Activated CD4-positive, alpha-beta T cell treated with anti-CD3 and anti-CD28 coated beads for 4 hours (primary cell): ENCODE measurements around the gene CA14.
"Not testable (repeated sequence)": the region's sequence is repeated elsewhere in the genome, so short reads cannot be mapped to it uniquely, and the experiment has no call there.

ENCODE experiments used
- DNase-seq, 2 donors: peaks; one replicate each; pipeline ENCODE4 v3.0.0-alpha.2; 2020

CA14 gene

DNA sequence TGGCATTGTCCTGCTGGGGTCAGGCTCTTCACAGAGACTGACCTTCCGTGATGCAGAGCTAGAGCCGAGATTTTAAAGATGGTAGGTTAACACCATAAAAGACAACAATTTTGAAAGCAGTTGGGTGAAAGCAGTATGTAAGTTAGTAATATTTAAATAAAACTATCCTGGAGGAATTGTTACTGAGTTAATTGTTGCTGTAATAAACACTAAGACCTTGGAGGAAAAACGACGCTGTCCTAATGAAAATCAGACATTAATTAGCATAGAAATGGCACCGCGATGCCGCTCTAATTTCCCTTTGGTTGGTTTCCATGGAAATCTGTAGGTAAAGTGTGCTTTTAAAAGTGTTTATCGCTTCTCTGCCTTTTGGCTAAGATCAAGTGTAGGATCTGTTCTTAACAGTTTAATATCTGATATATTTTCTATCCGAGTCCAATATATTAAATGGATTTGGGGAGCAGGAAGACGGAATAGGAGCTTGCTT lies 20.9 kb upstream of the CA14 start:
- DNase-seq, result no peak

- DNase-seq, result not testable (repeated sequence)
These were observed 20.4 kb upstream of the CA14 start for GRCh38 chr1:150237176-150237575.

GRCh38 chr1:150237746-150238145 lies 19.8 kb upstream of the CA14 start:
- DNase-seq, result no peak

GRCh38 chr1:150243003-150243402 lies 14.6 kb upstream of the CA14 start:
- no peak for DNase-seq

- no peak for DNase-seq
These were observed 7.6 kb upstream of the CA14 start for GRCh38 chr1:150249936-150250335.

DNA sequence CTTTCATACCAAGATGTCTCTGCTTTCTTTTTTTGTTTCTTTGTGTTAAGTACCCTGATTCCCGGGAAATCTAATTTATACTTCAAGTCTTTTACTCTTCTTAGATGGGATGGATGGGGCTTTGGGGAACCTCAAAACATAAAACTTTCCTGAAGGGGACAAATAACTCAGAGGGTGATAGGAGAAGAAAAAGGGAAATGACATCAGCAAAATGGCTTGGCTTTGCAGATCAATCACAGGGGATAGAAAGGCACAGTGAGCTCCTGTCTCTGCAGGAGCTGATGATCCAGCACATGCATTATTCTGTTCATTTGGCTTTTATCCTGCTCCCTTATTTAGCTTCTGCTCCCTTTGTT lies 1.4 kb upstream of the CA14 start:
- no peak for DNase-seq

- DNase-seq, result no peak
These were observed 826 bp upstream of the CA14 start for GRCh38 chr1:150256554-150257341.

DNA sequence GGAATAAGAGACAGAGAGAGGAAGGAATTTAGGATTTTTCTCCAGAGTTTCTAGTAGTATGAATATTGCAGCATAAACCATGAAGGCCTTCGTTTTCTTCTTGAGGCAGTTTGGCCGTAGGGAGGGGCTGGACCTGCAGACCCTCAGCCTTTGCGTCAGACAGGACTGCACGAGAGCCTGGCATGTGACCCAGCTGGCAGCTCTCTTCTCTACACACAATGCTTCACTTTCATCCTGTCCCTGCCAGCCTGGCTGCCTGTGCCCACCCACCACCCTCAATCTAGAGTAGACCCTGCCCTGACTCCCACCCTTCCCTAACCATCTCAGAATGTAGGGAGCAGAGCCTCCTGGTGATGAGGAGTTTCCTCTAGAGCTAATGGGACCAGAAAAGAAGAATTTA lies 1.6 kb downstream of the CA14 start:
- DNase-seq, result no peak

- DNase-seq, result no peak
These were observed 2.4 kb downstream of the CA14 start for GRCh38 chr1:150259758-150260669.

- no peak for DNase-seq
These were observed 3.8 kb downstream of the CA14 start for GRCh38 chr1:150261367-150261766.

GRCh38 chr1:150262388-150263320 lies 5.1 kb downstream of the CA14 start:
- no peak for DNase-seq

DNA sequence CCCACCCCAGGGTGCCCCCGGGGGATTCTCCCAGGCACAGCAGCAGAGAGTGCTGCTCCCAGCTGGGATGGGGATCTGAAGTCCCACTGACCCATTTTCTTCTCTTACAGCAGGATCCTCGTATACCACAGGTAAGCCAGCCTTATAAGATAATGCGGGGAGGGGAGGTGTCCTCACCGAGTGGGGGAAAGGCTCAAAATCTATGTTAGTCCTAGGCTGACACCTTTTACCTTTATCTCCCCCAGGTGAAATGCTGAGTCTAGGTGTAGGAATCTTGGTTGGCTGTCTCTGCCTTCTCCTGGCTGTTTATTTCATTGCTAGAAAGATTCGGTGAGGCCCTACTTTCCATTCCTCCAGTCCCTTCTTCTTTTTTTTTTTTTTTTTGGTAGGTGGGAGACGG lies 6.0 kb downstream of the CA14 start:
- no peak for DNase-seq

DNA sequence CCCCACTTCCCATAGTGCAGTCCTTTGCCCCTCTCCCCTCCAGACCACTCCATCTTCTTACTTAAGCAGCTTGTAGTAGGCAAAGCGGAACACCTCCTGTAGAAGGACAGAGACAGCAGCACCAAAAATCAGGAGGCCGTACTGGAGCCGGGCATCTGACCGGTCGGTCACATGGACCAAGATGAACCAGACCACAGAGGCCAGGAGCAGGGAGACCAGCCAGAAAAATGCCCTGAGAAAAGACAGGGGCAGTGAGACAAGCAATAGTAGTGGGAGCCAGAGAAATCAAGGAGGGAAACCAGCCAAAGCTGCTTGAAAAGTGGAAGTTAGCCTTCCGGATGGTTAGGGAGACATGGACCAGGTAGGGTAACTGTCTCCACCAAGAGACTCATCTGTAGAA lies 10.3 kb downstream of the CA14 start:
- DNase-seq, result no peak

GRCh38 chr1:150268340-150268704 lies 10.7 kb downstream of the CA14 start:
- peak in 1 of 2 donors; percentile 36 for DNase-seq

DNA sequence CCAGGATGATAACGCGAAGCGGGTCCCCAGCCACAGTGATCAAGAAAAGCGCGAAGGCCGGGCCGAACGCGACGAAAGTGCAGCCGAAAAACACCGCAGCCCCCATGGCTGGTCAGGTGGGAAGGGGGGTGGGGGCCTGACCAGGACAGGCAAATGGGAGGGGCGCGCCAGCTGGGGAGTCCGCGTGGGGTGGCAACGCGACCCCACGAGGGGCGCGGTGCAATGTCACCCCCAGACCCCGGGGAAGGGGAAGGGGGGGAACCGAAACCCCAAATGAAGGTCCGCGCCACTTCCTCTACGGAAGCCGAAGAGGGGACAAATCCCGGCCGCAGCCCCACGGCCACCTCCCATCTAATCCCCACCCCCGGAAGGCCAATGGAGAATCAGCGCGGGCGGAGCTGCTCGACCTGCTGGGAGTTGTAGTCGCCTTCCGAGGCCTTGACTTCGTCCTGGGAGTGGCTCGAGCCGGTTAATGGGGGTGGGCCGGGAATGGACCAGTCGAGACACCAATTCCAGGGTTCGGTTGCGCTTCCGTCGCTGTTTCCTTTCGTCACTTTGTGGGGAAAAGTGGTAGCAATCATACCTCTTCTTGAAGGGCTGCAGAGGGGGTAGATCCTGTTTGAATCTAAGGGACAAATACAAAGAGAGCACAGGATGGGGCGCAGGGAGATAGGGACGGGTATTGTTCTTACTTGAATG lies 11.3 kb downstream of the CA14 start, which contains the start of gene APH1A:
Gene APH1A, minus strand, starts transcription at position 312 of the 699 bp plus-strand sequence. Its CDS starts 206 bp downstream, at position 106.
- peak; percentile 91 to 92 for DNase-seq

GRCh38 chr1:150269451-150269850 lies 11.9 kb downstream of the CA14 start:
- no peak for DNase-seq

DNA sequence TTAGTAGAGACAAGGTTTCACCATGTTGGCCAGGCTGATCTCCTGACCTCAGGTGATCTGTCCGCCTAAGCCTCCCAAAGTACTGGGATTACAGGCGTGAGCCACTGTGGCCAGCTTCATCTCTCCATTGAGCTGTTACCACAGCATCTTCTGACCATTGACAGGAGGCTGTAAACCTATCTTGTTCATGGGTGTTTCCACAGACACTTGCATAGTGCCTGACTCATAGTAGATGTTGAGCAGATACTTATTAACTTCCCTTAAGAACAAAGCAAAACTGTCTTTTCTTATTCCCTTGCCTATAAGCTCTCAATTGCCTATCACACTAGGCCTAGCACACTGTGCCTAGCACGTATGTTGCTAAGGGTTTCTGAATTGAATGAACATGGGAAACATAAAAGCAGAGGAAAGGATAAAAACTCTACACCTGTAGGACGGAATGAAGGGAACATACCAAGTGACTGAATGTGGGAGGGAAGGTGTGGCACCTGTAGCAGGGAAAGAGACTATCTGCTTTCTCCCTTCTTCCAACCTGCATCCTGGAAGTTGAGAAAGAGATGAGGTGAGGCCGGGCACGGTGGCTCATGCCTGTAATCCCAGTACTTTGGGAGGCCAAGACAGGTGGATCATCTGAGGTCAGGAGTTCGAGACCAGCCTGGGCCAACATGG lies 13.9 kb downstream of the CA14 start:
- DNase-seq, result no peak

- DNase-seq, result no peak
These were observed 15.7 kb downstream of the CA14 start for GRCh38 chr1:150273311-150273710.

- DNase-seq, result no peak
These were observed 22.6 kb downstream of the CA14 start for GRCh38 chr1:150280138-150280707.

DNA sequence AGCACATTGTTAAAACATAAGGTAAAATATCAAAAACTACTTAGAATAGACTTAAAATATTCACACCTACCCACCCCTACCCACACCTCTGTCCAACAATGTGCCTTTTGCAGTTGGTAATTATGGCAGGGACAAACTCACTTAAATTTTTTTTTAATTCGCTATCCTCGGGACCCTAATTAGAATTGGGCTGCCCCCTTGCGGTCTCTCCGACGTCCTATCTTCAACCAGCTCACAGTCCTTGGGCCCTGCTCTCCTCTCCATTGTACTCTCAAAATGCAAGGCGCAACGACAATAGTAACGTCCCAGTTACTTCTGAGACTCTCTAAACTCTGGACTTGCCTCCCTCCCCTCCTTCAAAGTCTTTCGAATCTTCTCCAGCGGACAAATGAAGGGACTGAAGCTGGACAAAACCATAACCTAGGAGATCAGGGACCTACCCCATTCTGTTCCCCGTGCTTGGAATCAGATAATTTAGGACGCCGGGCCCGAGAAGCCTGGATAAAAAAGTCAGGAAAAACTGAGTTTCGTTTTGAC lies 23.7 kb downstream of the CA14 start:
- peak; percentile 63 to 66 for DNase-seq
